Right lobe of liver (tissue), 4 donors: ENCODE results near the gene NUDT16.

Experiments used
- POLR2A ChIP-seq: fragments of 450-650 bp; IDR thresholded peaks from one replicate; pipeline ENCODE4 v1.6.1; 2017; ENCODE audit warnings: antibody characterized with exemption, mild to moderate bottlenecking
- TF ChIP-seq, protein P1 (sequence below), 4 donors: fragments of 200-600 bp in 3 of 4; fragments of 450-650 bp in 1 of 4; IDR thresholded peaks; one replicate each; pipeline versions ENCODE4 v1.5.1 to v1.8.0; 2016 to 2022; ENCODE audit warnings: antibody characterized with exemption in 4 of 4, mild to moderate bottlenecking in 2 of 4
- donor health status: DM: no; HTN: no; CAD: no.
- donor health status: DM: no; HTN: no; CAD: no.
- donor health status: DM: no; HTN: yes; CAD: no.

- TF ChIP-seq, protein P1, sequence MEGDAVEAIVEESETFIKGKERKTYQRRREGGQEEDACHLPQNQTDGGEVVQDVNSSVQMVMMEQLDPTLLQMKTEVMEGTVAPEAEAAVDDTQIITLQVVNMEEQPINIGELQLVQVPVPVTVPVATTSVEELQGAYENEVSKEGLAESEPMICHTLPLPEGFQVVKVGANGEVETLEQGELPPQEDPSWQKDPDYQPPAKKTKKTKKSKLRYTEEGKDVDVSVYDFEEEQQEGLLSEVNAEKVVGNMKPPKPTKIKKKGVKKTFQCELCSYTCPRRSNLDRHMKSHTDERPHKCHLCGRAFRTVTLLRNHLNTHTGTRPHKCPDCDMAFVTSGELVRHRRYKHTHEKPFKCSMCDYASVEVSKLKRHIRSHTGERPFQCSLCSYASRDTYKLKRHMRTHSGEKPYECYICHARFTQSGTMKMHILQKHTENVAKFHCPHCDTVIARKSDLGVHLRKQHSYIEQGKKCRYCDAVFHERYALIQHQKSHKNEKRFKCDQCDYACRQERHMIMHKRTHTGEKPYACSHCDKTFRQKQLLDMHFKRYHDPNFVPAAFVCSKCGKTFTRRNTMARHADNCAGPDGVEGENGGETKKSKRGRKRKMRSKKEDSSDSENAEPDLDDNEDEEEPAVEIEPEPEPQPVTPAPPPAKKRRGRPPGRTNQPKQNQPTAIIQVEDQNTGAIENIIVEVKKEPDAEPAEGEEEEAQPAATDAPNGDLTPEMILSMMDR (IDR thresholded peaks at IDR 0.05), result no peak
- TF ChIP-seq POLR2A, result no peak
These were observed 12.8 kb downstream of the NUDT16 start for GRCh38 chr3:131394400-131394799.
